Rectal smooth muscle tissue (tissue), 1 donor: Measurements from ENCODE around the gene ATP11A.
"Not testable (repeated sequence)": the region's sequence is repeated elsewhere in the genome, so short reads cannot be mapped to it uniquely, and the experiment has no call there.

Experiments
- H3K27ac ChIP-seq: one replicate; pipeline ENCODE4 v1.7.0; 2013; ENCODE audit warnings: low read depth, low read length, inconsistent platforms
- H3K27me3 ChIP-seq: one replicate; pipeline ENCODE4 v1.7.0; 2013; ENCODE audit warnings: low read length; ENCODE audit not compliant: control insufficient read depth, insufficient read depth
- H3K36me3 ChIP-seq: one replicate; pipeline ENCODE4 v1.7.0; 2013; ENCODE audit warnings: low read length; ENCODE audit not compliant: control insufficient read depth, insufficient read depth
- H3K4me1 ChIP-seq: one replicate; pipeline ENCODE4 v1.7.0; 2013; ENCODE audit warnings: low read length; ENCODE audit not compliant: control insufficient read depth, insufficient read depth
- H3K4me3 ChIP-seq: one replicate; pipeline ENCODE4 v1.7.0; 2013; ENCODE audit warnings: low read length
- H3K9ac ChIP-seq: one replicate; pipeline ENCODE4 v1.7.0; 2013; ENCODE audit warnings: low read length

Gene ATP11A

GRCh38 chr13:112793545-112794445, 104.0 kb downstream of the ATP11A start:
- H3K9ac ChIP-seq, result no peak overlapping the region
- no peaks in the 10 kb centered on the region for H3K4me1 ChIP-seq
- H3K27ac ChIP-seq, result no peak overlapping the region
- peaks cover 2% of the 10 kb centered on the region for H3K36me3 ChIP-seq
- H3K4me3 ChIP-seq, result no peak overlapping the region
- H3K27me3 ChIP-seq, result no peaks in the 10 kb centered on the region

DNA sequence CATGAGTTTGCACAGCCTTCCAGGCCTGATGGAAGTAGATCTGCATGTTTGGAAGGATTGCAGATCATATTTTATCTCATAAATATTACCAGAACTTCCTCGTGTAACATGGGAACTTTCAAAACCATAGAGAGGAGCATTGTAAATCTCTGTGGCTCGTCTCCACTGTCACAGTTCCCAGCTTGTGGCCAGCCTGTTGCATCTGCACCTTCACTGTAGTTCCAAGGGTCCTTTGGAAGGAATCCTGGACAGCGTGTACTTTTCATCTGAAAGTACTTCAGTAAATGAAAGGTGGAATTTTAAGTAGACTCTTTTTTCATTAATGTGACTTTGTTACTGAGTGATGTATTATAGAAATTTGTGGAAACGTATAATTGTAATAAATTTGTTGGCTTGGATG, 105.4 kb downstream of the ATP11A start:
- H3K9ac ChIP-seq, result no peak overlapping the region
- no peaks in the 10 kb centered on the region for H3K4me1 ChIP-seq
- no peaks in the 10 kb centered on the region for H3K27me3 ChIP-seq
- peaks cover 2% of the 10 kb centered on the region for H3K36me3 ChIP-seq
- H3K4me3 ChIP-seq, result no peak overlapping the region
- no peak overlapping the region for H3K27ac ChIP-seq

DNA sequence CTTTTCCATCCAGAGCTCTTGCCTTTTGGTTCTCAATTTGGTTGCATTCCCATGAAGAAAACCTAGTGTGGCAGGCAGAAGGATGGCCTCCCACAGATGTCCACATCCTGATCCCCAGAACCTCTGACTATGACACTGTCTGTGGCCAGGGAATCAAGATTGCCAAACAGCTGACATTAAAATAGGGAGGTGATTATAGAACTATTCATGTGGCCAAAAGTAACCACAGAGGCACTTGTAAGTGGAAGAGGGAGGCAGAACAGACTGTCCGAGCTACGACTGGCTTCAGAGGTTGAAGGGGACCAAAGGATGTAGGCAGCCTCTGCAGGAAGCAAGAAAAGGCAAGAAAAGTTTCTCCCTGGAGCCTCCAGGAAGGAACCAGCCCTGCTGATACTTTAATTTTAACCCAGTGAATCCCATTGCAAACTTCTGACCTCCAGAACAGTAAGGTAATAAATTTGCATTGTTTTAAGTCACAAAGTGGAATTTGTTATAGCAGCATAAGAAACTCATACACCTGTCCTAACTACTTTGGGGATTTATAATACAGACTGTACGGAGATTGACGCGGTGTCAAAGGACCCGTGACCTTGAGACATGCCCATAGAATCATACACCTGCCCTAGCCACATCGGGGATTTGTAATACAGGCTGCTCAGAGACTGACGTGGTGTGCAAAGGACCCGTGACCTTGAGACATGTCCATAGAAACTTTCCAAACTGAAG, 106.5 kb downstream of the ATP11A start:
- Histone ChIP-seq H3K9ac (no peak overlapping the region), H3K4me1 (no peaks in the 10 kb centered on the region), H3K27ac (no peak overlapping the region), H3K36me3 (no peaks in the 10 kb centered on the region), H3K4me3 (no peak overlapping the region), H3K27me3 (no peaks in the 10 kb centered on the region)

DNA sequence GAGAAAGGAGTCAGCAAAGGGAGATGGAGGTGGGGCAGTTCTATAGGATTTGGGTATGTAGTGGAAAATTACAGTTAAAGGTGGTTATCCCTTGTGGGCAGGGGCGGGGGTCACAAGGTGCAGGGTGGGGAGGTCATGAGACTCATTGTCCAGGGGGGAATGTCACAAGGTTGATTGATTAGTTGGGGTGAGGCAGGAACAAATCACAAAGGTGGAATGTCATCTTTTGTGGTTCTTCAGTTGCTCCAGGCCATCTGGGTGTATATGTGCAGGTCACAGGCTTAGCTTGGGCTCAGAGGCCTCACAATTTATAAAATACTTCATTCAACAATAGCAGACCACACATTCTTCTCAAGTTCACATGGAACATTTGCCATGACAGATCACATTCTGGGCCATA, 109.6 kb downstream of the ATP11A start:
- H3K4me1 ChIP-seq, result no peaks in the 10 kb centered on the region
- H3K27ac ChIP-seq, result no peak overlapping the region
- H3K27me3 ChIP-seq, result no peaks in the 10 kb centered on the region
- no peak overlapping the region for H3K9ac ChIP-seq
- H3K4me3 ChIP-seq, result no peak overlapping the region
- no peaks in the 10 kb centered on the region for H3K36me3 ChIP-seq

GRCh38 chr13:112800057-112800456, 110.2 kb downstream of the ATP11A start:
- no peaks in the 10 kb centered on the region for H3K36me3 ChIP-seq
- H3K9ac ChIP-seq, result no peak overlapping the region
- no peaks in the 10 kb centered on the region for H3K27me3 ChIP-seq
- no peaks in the 10 kb centered on the region for H3K4me1 ChIP-seq
- no peak overlapping the region for H3K4me3 ChIP-seq
- H3K27ac ChIP-seq, result no peak overlapping the region

- not testable (repeated sequence) for H3K4me3 ChIP-seq, H3K27me3 ChIP-seq, H3K9ac ChIP-seq, H3K36me3 ChIP-seq, H3K4me1 ChIP-seq, H3K27ac ChIP-seq
These were observed 111.0 kb downstream of the ATP11A start for GRCh38 chr13:112800807-112801206.

GRCh38 chr13:112802802-112803195, 113.0 kb downstream of the ATP11A start:
- Histone ChIP-seq H3K36me3 (no peaks in the 10 kb centered on the region), H3K27me3 (no peaks in the 10 kb centered on the region), H3K27ac (no peak overlapping the region), H3K4me1 (no peaks in the 10 kb centered on the region), H3K9ac (no peak overlapping the region), H3K4me3 (no peak overlapping the region)

- Histone ChIP-seq H3K27ac (no peak overlapping the region), H3K4me3 (no peak overlapping the region), H3K36me3 (no peaks in the 10 kb centered on the region), H3K27me3 (no peaks in the 10 kb centered on the region), H3K9ac (no peak overlapping the region), H3K4me1 (no peaks in the 10 kb centered on the region)
These were observed 113.6 kb downstream of the ATP11A start for GRCh38 chr13:112803422-112803821.

DNA sequence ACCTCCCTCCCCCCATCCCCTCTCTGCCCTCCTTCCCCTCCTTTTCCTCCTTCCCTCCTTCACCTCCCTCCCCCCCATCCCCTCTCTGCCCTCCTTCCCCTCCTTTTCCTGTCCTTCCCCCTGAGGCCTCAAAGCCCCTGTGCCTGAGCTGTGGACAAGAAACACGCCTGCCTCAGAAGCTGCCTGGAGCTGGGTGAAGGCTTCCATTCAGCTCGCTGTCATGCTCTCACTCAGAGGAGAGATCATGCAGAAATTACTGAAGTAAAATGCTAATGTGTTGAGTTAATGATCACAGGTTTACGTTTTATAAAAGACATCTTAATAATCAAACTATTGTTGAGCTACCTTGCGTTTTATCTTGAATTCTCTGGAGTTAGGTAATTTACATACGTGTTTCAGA, 114.5 kb downstream of the ATP11A start:
- Histone ChIP-seq H3K27me3 (no peaks in the 10 kb centered on the region), H3K9ac (no peak overlapping the region), H3K4me1 (no peaks in the 10 kb centered on the region), H3K36me3 (no peaks in the 10 kb centered on the region), H3K27ac (no peak overlapping the region), H3K4me3 (no peak overlapping the region)

DNA sequence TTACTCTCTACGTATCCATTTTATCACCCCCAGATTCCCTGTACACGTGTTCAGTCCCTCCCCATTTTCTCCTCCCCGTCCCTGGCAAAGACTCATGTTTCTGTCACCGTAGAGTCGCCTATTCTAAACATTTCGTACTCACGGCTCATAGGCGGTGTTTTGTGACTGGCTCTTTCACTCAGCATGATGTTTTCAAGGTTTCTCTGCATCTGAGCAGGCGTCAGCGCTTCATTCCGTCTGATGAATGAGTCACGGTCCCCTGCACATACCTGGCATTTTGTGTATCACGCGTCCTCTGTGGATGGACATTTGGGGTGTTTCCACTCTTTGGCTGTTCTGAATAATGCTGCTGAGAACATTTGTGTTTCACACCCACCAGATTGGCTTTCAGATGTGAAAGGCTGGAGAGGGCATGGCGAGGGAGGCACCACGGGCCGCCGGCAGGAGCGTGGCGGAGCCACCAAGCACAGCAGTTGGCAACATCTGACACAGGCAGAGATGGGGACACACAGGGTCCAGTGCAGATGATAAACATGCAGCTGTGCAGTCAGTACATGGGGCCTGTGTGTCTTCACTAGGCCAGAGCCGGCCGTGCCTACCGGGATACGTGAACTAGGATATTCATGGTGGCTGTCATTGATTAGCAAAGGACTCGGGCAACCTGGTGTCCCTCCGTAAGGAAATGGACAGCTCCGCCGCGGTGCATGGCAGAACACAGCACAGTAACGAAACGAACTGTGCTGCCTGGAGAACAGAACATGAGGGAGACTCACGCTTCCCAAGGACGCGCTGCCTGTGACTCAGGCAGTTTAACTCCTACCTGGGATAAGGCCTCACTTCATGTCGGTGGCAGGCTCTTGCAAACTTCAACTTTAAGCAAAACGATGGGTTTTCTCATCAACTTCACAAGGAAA, 117.2 kb downstream of the ATP11A start:
- H3K9ac ChIP-seq, result no peak overlapping the region
- no peaks in the 10 kb centered on the region for H3K36me3 ChIP-seq
- H3K4me1 ChIP-seq, result no peaks in the 10 kb centered on the region
- H3K27me3 ChIP-seq, result no peaks in the 10 kb centered on the region
- H3K4me3 ChIP-seq, result no peak overlapping the region
- H3K27ac ChIP-seq, result no peak overlapping the region

- Histone ChIP-seq H3K9ac (no peak overlapping the region), H3K27me3 (no peaks in the 10 kb centered on the region), H3K4me1 (no peaks in the 10 kb centered on the region), H3K27ac (no peak overlapping the region), H3K4me3 (no peak overlapping the region), H3K36me3 (no peaks in the 10 kb centered on the region)
These were observed 118.0 kb downstream of the ATP11A start for GRCh38 chr13:112807653-112808376.
